Activated B cell treated with CpG ODN at 0.5 μM for 24 hours (primary cell): ENCODE results near the gene ENOX1. TPM values are rescaled to one million over a fixed set of nuclear protein-coding genes. Genes with fewer than 3 reads are reported as not detected.

Experiments used
- ATAC-seq: fragments of 200-7000 bp; cut with Tn5 transposase; one replicate; pipeline ENCODE4 v1.10.0; 2021; ENCODE audit warnings: low read depth, mild to moderate bottlenecking, moderate library complexity
- CTCF ChIA-PET: fragments of 350-600 bp; sonication (Branson Sonifier 250); formaldehyde crosslinking; loops from one replicate; lab custom pipeline; 2021; ENCODE audit warnings: antibody characterized with exemption; lab: Charles Lee
- POLR2A ChIA-PET: fragments of 350-600 bp; sonication (Branson Sonifier 250); formaldehyde crosslinking; loops from one replicate; lab custom pipeline; 2021; ENCODE audit warnings: antibody characterized with exemption; lab: Charles Lee
- DNase-seq: peaks from one replicate; pipeline ENCODE4 v3.0.0; 2022
- H3K27ac Mint-ChIP-seq: one replicate; pipeline ENCODE4 v1.8.0; 2020; ENCODE audit warnings: mixed read lengths
- H3K27me3 Mint-ChIP-seq: one replicate; pipeline ENCODE4 v1.8.0; 2021; ENCODE audit warnings: mixed read lengths
- H3K36me3 Mint-ChIP-seq: one replicate; pipeline ENCODE4 v1.8.0; 2021; ENCODE audit warnings: low read depth, mixed read lengths
- H3K4me1 Mint-ChIP-seq: one replicate; pipeline ENCODE4 v1.8.0; 2021; ENCODE audit warnings: mixed read lengths
- H3K4me3 Mint-ChIP-seq: one replicate; pipeline ENCODE4 v1.8.0; 2020; ENCODE audit warnings: mild to moderate bottlenecking, mixed read lengths
- H3K9me3 Mint-ChIP-seq: one replicate; pipeline ENCODE4 v1.8.0; 2020; ENCODE audit warnings: mixed read lengths
- intact Hi-C: fragments of 100-400 bp; cut with micrococcal nuclease; formaldehyde crosslinking; loops from one replicate; pipeline ENCODE4 v1.15.1; 2024
- total RNA-seq: library from RNA; stranded (reverse); gene quantifications from 2 replicates; pipeline ENCODE4 v1.2.3, GENCODE V29; 2022
- TF ChIP-seq, protein P1 (sequence below): fragments of 200-600 bp; IDR thresholded peaks from one replicate; pipeline ENCODE4 v1.8.0; 2022; ENCODE audit warnings: antibody characterized with exemption, mild to moderate bottlenecking

The ENOX1 gene
- total RNA-seq, 1 donor from 2014 or later: not detected

DNA sequence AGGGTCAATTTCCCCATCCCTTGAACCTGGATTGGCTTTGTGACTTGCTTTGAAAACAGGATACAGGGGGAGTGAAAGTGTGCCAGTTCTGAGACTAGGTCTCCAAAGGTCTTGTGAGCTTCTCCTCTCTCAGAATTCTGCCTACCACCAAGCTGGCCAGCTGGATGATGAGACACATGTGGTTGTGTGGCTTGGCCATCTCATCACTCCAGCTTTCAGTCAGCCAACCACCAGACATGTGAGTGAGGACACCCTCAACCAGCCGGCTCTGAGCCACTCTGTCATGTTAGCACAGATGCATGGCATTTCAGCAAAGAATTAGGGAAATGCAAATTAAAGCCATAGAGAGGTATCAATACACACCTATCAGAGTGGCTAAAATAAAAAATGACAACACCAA is 29.5 kb downstream of the ENOX1 start:
- POLR2A ChIA-PET: no interaction called here
- H3K4me1 Mint-ChIP-seq: no peaks in the 10 kb centered on the region
- CTCF ChIA-PET: no interaction called here
- H3K36me3 Mint-ChIP-seq: no peaks in the 10 kb centered on the region
- H3K4me3 Mint-ChIP-seq: no peak overlapping the region
- TF ChIP-seq, protein P1, sequence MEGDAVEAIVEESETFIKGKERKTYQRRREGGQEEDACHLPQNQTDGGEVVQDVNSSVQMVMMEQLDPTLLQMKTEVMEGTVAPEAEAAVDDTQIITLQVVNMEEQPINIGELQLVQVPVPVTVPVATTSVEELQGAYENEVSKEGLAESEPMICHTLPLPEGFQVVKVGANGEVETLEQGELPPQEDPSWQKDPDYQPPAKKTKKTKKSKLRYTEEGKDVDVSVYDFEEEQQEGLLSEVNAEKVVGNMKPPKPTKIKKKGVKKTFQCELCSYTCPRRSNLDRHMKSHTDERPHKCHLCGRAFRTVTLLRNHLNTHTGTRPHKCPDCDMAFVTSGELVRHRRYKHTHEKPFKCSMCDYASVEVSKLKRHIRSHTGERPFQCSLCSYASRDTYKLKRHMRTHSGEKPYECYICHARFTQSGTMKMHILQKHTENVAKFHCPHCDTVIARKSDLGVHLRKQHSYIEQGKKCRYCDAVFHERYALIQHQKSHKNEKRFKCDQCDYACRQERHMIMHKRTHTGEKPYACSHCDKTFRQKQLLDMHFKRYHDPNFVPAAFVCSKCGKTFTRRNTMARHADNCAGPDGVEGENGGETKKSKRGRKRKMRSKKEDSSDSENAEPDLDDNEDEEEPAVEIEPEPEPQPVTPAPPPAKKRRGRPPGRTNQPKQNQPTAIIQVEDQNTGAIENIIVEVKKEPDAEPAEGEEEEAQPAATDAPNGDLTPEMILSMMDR: no peak
- intact Hi-C loops: no loop called here
- H3K9me3 Mint-ChIP-seq: no peaks in the 10 kb centered on the region
- DNase-seq (no peak), ATAC-seq (no peak)
- H3K27ac Mint-ChIP-seq: no peak overlapping the region
- H3K27me3 Mint-ChIP-seq: peaks cover 18% of the 10 kb centered on the region

DNA sequence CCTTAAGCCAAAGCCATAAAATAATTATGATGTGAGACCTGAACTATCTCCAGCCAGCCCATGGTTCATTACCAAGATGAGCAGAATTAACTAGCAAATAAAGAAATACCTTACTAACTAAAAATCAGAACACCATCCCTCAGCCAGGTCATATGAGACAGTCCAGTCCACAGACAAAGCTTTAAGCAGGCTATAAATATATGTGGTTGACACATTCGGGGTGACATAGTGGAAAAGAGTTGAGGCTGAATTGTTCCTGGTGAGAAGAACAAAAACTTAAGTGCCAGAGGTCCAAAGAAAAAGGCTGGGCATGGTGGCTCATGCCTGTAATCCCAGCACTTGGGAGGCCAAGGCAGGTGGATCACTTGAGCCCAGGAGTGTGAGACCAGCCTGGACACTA is 30.9 kb downstream of the ENOX1 start:
- H3K27me3 Mint-ChIP-seq: peaks cover 14% of the 10 kb centered on the region
- intact Hi-C loops: no loop called here
- TF ChIP-seq, protein P1: no peak

DNA sequence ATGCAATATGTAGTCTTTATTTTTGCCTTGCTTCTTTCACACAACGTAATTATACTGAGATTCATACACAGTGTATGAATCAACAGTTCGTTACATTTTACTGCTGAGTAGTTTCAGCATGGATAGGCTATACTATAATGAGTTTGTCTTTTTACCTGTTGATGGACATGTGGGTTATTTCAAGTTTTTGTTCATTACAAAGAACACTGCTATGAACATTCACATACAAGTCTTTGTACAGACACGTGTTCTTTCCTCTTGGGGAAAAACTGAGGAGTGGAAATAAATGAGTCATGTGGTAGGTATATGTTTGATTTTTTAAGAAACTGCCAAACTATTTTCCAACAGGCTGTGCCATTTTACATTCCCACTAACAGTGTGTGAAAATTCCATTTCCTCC is 35.1 kb downstream of the ENOX1 start:
- Mint-ChIP-seq H3K27ac (no peak overlapping the region), H3K9me3 (no peaks in the 10 kb centered on the region), H3K4me3 (no peak overlapping the region), H3K36me3 (no peaks in the 10 kb centered on the region), H3K27me3 (peaks cover 7% of the 10 kb centered on the region), H3K4me1 (no peaks in the 10 kb centered on the region)
- CTCF ChIA-PET: no interaction called here
- intact Hi-C loops: no loop called here
- no peak for ATAC-seq
- DNase-seq: no peak
- POLR2A ChIA-PET: no interaction called here
- TF ChIP-seq, protein P1: no peak

More for the DNA sequence above, 30.9 kb downstream of the ENOX1 start:
- Mint-ChIP-seq H3K36me3 (no peaks in the 10 kb centered on the region), H3K4me3 (no peak overlapping the region), H3K9me3 (no peaks in the 10 kb centered on the region), H3K4me1 (no peaks in the 10 kb centered on the region), H3K27ac (no peak overlapping the region)
- POLR2A ChIA-PET: no interaction called here
- no peak for DNase-seq
- CTCF ChIA-PET: no interaction called here
- no peak for ATAC-seq

DNA sequence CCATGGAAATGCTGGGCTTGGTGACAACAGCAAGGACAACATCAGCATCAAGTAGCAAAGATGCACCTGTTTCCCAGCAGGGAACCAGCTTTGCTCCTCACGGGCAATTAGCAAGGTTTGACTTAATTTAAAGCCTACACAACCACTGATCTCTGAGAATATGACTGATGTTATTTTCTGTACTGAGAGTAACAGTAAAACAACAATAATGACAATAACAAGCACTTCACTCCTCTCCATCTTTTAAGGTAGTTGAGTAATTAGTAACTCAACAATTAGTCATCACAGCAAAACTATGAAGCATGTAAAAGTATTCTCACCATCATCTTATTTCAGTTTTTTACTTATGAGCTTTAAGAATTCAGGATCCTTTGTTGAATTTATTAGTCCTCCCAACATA is 37.3 kb downstream of the ENOX1 start:
- no peaks in the 10 kb centered on the region for H3K4me1 Mint-ChIP-seq
- peaks cover 3% of the 10 kb centered on the region for H3K27me3 Mint-ChIP-seq
- TF ChIP-seq, protein P1: no peak
- H3K9me3 Mint-ChIP-seq: peaks cover 2% of the 10 kb centered on the region
- ChIA-PET POLR2A (no interaction called here), CTCF (no interaction called here)
- H3K4me3 Mint-ChIP-seq: no peak overlapping the region
- ATAC-seq (no peak), DNase-seq (no peak)
- no peaks in the 10 kb centered on the region for H3K36me3 Mint-ChIP-seq
- no peak overlapping the region for H3K27ac Mint-ChIP-seq
- intact Hi-C loops: no loop called here

DNA sequence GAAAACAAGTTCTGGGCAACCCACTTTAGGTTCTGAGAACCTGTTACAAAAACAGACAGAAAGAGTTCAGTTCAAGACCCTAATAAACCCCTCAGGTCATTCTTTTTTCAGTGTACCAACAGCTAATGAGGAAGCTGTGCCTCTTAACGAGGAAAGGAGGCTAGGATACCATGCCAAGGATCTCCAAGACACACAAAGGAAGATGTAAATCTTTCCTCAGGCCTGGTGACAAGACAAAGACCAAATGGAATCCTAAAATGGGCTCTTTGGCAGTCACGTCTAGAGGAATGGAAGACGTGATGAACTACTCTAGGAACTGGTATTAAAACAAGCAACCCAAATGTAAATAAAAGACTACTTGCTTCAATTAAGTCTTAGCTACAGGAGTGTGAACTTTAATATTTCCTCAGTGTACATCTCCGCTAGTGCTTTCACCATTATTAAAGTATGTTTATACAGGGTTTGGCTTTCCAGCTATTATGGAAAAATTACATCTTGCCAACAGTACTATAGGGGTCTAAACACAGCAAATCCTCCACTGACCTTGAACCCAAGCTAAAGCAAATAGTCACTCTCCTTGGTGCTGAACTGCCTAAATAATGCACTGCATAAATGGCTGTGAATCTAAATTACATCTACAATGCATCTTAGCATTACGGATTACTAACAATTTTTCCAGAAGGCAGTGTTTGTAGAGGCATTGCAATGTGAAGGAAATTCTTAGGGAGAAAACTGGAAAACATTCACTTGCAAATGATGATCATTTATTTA is 42.3 kb downstream of the ENOX1 start:
- H3K9me3 Mint-ChIP-seq: peaks cover 2% of the 10 kb centered on the region
- ChIA-PET POLR2A (no interaction called here), CTCF (no interaction called here)
- H3K27ac Mint-ChIP-seq: no peak overlapping the region
- DNase-seq (no peak), ATAC-seq (no peak)
- TF ChIP-seq, protein P1: no peak
- no peaks in the 10 kb centered on the region for H3K4me1 Mint-ChIP-seq
- intact Hi-C loops: no loop called here
- no peak overlapping the region for H3K4me3 Mint-ChIP-seq
- peaks cover 11% of the 10 kb centered on the region for H3K27me3 Mint-ChIP-seq
- no peaks in the 10 kb centered on the region for H3K36me3 Mint-ChIP-seq
